Testis (tissue), 2 donors: ENCODE data around the gene ST8SIA6.

Source experiments
- POLR2A ChIP-seq: fragments of 450-650 bp; IDR thresholded peaks from one replicate; pipeline ENCODE4 v1.6.1; 2017; ENCODE audit warnings: antibody characterized with exemption, mild to moderate bottlenecking, moderate library complexity
- TF ChIP-seq, protein P1 (sequence below), 3 experiments: fragments of 450-650 bp in 2 of 3; fragments of 200-600 bp in 1 of 3; sonication (generic) in 1 of 3; IDR thresholded peaks; one replicate each; pipeline ENCODE4 v1.5.1; 2016 to 2019; ENCODE audit warnings: antibody characterized with exemption in 3 of 3, mild to moderate bottlenecking in 2 of 3, moderate library complexity in 1 of 3

DNA sequence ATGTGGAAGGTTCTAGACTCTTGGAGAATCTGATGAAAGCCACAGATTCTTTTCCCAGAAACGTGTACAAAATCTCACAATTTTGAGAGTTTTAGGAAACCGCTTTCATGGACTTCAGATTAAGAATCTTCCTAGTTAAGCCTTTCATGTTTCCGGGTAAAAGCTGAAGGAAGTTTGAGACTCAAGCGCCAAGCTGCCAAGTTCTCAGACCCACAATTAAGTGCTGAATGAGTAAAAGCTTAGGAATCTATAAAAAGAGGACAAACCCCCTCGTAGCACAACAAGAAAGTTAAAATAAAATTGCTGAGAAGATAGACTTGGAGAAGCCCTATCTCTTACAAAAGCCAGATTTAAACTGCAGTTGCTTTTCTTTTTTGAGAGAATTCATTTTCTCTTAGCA is 99.6 kb downstream of the ST8SIA6 start:
- TF ChIP-seq, protein P1, sequence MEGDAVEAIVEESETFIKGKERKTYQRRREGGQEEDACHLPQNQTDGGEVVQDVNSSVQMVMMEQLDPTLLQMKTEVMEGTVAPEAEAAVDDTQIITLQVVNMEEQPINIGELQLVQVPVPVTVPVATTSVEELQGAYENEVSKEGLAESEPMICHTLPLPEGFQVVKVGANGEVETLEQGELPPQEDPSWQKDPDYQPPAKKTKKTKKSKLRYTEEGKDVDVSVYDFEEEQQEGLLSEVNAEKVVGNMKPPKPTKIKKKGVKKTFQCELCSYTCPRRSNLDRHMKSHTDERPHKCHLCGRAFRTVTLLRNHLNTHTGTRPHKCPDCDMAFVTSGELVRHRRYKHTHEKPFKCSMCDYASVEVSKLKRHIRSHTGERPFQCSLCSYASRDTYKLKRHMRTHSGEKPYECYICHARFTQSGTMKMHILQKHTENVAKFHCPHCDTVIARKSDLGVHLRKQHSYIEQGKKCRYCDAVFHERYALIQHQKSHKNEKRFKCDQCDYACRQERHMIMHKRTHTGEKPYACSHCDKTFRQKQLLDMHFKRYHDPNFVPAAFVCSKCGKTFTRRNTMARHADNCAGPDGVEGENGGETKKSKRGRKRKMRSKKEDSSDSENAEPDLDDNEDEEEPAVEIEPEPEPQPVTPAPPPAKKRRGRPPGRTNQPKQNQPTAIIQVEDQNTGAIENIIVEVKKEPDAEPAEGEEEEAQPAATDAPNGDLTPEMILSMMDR (IDR thresholded peaks at IDR 0.05): no peak
- TF ChIP-seq POLR2A: no peak
